Stimulated activated CD4-positive, alpha-beta T cell treated with anti-CD3 and anti-CD28 coated beads, Interleukin-12 subunit alpha, Interleukin-12 subunit beta, amount 100 ng/mL, for 48 hours (primary cell): ENCODE measurements around the gene RASGEF1C.
"Not testable (repeated sequence)": the region's sequence is repeated elsewhere in the genome, so short reads cannot be mapped to it uniquely, and the experiment has no call there.

Experiments
- DNase-seq, 3 donors: peaks; one replicate each; pipeline ENCODE4 v3.0.0-alpha.2; 2020; ENCODE audit warnings: low read depth in 2 of 3, low spot score in 1 of 3

RASGEF1C gene

GRCh38 chr5:180137401-180138213, 71.4 kb downstream of the RASGEF1C start:
- DNase-seq, result no peak

- no peak for DNase-seq
These were observed 72.2 kb downstream of the RASGEF1C start for GRCh38 chr5:180136630-180137381.

GRCh38 chr5:180135967-180136629, 72.9 kb downstream of the RASGEF1C start:
- DNase-seq, result no peak

- peak in 2 of 3 donors; percentile 15 to 21 for DNase-seq
These were observed 73.7 kb downstream of the RASGEF1C start for GRCh38 chr5:180135128-180135955.

- DNase-seq, result no peak
These were observed 75.0 kb downstream of the RASGEF1C start for GRCh38 chr5:180133971-180134508.

GRCh38 chr5:180133551-180133950, 75.5 kb downstream of the RASGEF1C start:
- no peak for DNase-seq

- no peak for DNase-seq
These were observed 76.0 kb downstream of the RASGEF1C start for GRCh38 chr5:180133060-180133459.

- no peak for DNase-seq
These were observed 77.9 kb downstream of the RASGEF1C start for GRCh38 chr5:180130876-180131740.

- no peak for DNase-seq
These were observed 78.6 kb downstream of the RASGEF1C start for GRCh38 chr5:180130291-180130869.

GRCh38 chr5:180129291-180130190, 79.5 kb downstream of the RASGEF1C start:
- no peak for DNase-seq

- no peak for DNase-seq
These were observed 80.2 kb downstream of the RASGEF1C start for GRCh38 chr5:180128671-180129261.

- DNase-seq, result no peak
These were observed 81.0 kb downstream of the RASGEF1C start for GRCh38 chr5:180127682-180128670.

GRCh38 chr5:180126716-180127681, 82.0 kb downstream of the RASGEF1C start:
- peak in 2 of 3 donors; percentile 12 to 34 for DNase-seq

GRCh38 chr5:180126156-180126555, 82.9 kb downstream of the RASGEF1C start:
- not testable (repeated sequence) for DNase-seq

GRCh38 chr5:180124662-180125061, 84.3 kb downstream of the RASGEF1C start:
- DNase-seq, result not testable (repeated sequence)
